Nephron progenitor cell (in vitro differentiated cells): ENCODE data around the gene SDK1.

Experiments
- DNase-seq: peaks from one replicate; pipeline ENCODE4 v3.0.0; 2021
- H3K27ac Mint-ChIP-seq: 2 replicates; pipeline ENCODE4 v1.8.0; 2021; ENCODE audit warnings: mild to moderate bottlenecking, moderate library complexity, mixed read lengths
- H3K27me3 Mint-ChIP-seq: 2 replicates; pipeline ENCODE4 v1.8.0; 2021; ENCODE audit warnings: mild to moderate bottlenecking, low read depth, mixed read lengths; ENCODE audit not compliant: poor library complexity
- H3K36me3 Mint-ChIP-seq: 2 replicates; pipeline ENCODE4 v1.8.0; 2021; ENCODE audit warnings: low read depth, mixed read lengths
- H3K4me1 Mint-ChIP-seq: 2 replicates; pipeline ENCODE4 v1.8.0; 2021; ENCODE audit warnings: mixed read lengths
- H3K4me3 Mint-ChIP-seq: 2 replicates; pipeline ENCODE4 v1.8.0; 2021; ENCODE audit warnings: mild to moderate bottlenecking, moderate library complexity, mixed read lengths
- H3K9me3 Mint-ChIP-seq: 2 replicates; pipeline ENCODE4 v1.8.0; 2021; ENCODE audit warnings: mild to moderate bottlenecking, moderate library complexity, mixed read lengths
- CTCF ChIP-seq: fragments of 200-600 bp; sonication (generic); IDR thresholded peaks from 2 replicates; pipeline ENCODE4 v1.5.0; 2021; ENCODE audit warnings: antibody characterized with exemption

Gene SDK1

DNA sequence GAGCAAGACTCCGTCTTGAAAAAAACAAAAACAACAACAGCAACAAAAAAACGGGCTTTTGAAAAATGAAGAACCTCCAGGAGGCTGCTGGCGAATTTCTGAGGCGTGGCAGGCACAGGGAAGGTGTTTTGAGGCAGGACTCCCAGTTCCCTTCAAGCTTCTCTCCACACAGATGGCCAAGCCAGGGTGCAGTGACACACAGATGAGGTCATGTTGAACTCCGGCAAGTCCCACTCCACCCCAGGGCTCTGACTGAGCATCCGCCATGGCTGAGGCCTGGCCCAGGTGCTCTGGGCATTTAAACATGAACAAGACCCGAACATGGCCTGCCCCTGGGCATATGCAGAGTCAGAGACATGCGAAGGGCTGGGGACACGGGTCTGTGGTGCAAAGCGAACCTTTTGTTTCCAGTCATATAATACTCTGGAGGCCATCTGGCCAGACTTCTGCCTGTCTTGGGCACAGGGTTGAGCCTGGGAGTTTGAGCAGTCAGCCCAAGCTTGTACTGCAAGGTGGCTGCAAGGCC lies 866.4 kb downstream of the SDK1 start:
- Mint-ChIP-seq H3K27ac (no peak overlapping the region), H3K9me3 (no peaks in the 10 kb centered on the region), H3K4me3 (no peak overlapping the region), H3K27me3 (peaks cover 26% of the 10 kb centered on the region), H3K36me3 (no peaks in the 10 kb centered on the region), H3K4me1 (peaks cover 30% of the 10 kb centered on the region)
- DNase-seq: no peak
- no peak for TF ChIP-seq CTCF

DNA sequence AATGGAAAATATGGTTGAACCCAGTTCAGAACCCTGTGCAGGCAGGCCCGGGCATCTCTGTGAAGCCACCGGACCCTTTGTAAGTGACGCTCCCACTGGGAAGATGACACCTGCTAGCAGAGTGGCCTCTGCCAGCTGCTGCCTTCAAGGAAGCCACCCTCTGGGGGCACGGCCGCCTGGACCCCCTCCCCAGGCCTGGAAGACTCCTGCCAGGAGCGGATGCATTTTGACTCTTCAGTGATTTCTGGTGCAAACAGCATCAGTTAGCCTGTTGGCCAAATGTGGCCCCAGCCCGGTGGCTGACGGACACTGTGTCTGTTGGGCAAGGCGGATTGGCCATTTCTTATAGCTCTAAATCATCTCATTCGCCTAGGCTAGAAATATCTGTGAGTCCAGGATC lies 867.0 kb downstream of the SDK1 start:
- H3K36me3 Mint-ChIP-seq: no peaks in the 10 kb centered on the region
- H3K9me3 Mint-ChIP-seq: no peaks in the 10 kb centered on the region
- peaks cover 30% of the 10 kb centered on the region for H3K4me1 Mint-ChIP-seq
- DNase-seq: no peak
- no peak for TF ChIP-seq CTCF
- H3K27ac Mint-ChIP-seq: no peak overlapping the region
- peaks cover 22% of the 10 kb centered on the region for H3K27me3 Mint-ChIP-seq
- no peak overlapping the region for H3K4me3 Mint-ChIP-seq

DNA sequence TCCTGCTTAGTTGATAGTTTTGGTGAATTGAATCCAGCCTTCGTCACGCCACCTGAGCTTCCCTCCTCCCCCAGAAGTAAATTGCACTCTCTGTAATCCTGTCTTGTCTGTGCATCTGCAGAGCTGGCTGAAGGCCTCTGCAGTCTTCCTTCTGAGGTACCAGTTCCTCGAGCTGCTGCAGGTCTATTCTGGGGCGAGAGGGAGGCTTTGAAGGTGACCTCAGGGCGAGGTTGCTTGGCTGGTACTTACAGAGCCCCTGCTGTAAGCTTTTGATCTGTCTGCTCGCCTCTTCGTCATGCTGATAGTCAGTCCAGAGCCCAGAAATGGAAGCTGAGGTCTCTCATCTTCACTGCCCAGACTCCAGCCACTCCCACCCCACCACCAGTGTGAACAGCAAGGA lies 867.5 kb downstream of the SDK1 start:
- H3K4me3 Mint-ChIP-seq: no peak overlapping the region
- H3K9me3 Mint-ChIP-seq: no peaks in the 10 kb centered on the region
- H3K4me1 Mint-ChIP-seq: peaks cover 30% of the 10 kb centered on the region
- no peak for TF ChIP-seq CTCF
- H3K27ac Mint-ChIP-seq: peak overlapping the region; percentile 73
- H3K36me3 Mint-ChIP-seq: no peaks in the 10 kb centered on the region
- no peak for DNase-seq
- H3K27me3 Mint-ChIP-seq: peaks cover 20% of the 10 kb centered on the region

DNA sequence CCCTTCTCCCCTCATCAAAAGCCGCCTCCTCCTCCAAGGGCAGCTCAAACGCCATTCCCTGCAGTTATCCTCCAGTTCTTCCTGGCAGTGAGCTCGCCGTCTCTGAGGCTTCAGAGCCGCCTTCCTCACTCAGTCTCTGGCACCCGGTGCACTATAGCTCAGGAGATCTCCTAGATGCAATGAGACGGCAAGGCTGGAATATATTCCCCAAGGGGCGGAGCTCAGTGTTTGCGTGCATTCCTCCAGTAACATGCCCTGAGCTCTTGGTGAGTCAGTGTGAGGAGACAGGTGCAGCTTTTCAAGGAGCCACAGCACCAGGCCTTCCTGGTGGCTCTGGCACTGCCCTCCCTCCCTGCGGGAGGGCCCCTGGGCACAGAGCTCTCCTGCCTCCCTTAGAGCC lies 868.4 kb downstream of the SDK1 start:
- peaks cover 27% of the 10 kb centered on the region for H3K27me3 Mint-ChIP-seq
- peaks cover 30% of the 10 kb centered on the region for H3K4me1 Mint-ChIP-seq
- H3K36me3 Mint-ChIP-seq: no peaks in the 10 kb centered on the region
- TF ChIP-seq CTCF: no peak
- peak overlapping the region; percentile 82 for H3K27ac Mint-ChIP-seq
- H3K9me3 Mint-ChIP-seq: no peaks in the 10 kb centered on the region
- DNase-seq: no peak
- H3K4me3 Mint-ChIP-seq: peak overlapping the region; percentile 32

DNA sequence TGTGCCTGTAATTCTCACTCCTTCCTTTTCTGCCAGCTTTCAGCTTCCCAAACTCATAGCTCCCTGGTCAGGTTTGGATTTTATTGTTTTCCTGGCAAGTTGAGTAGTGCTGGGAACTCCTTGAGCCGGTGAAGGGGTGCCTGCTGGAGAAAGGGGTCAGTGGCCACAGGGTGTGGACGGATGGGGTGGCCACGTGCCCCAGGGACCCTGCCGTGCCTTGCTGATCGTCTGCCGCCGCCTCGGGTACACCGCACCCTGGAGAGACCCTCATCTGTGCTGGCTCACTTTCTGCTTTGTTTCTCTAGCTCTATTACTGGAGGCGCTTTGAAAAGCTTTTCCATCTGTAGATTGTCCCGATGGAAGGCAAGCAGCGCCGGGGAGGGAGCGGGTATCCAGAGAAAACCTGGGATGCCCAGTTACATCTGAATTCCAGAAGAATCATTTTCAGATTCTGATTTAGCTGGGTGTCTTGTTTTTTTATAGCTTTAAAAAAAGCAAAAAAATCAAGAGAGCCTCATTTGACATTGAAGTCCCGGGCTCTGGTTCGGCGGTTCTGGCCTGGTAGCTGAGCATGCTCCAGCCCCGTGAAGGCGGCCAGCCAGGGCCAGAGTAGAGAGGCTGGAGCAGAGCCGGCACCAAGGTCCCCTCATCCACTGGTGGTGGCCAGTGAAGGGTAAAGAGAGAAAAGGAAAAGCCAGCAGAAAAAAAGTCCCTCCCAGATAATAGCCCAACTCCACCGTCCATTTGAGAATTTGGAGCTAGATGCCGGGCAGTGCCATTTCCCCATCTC lies 870.1 kb downstream of the SDK1 start:
- Mint-ChIP-seq H3K36me3 (no peaks in the 10 kb centered on the region), H3K4me1 (peaks cover 29% of the 10 kb centered on the region), H3K4me3 (no peak overlapping the region), H3K27me3 (peaks cover 28% of the 10 kb centered on the region), H3K27ac (peak overlapping the region; percentile 71), H3K9me3 (no peaks in the 10 kb centered on the region)
- TF ChIP-seq CTCF: no peak
- DNase-seq: no peak

GRCh38 chr7:4172883-4173282 lies 871.8 kb downstream of the SDK1 start:
- no peak for TF ChIP-seq CTCF
- Mint-ChIP-seq H3K36me3 (peaks cover 8% of the 10 kb centered on the region), H3K27me3 (peaks cover 25% of the 10 kb centered on the region), H3K9me3 (peaks cover 10% of the 10 kb centered on the region), H3K4me1 (peaks cover 19% of the 10 kb centered on the region), H3K27ac (no peak overlapping the region), H3K4me3 (no peak overlapping the region)
- no peak for DNase-seq
